PC-3 (cell line): Measurements from ENCODE around the gene CARD10. TPM values are rescaled to one million over a fixed set of nuclear protein-coding genes. Genes with fewer than 3 reads are reported as not detected.

Experiments
- ATAC-seq: fragments of 200-7000 bp; cut with Tn5 transposase; 2 replicates; pipeline ENCODE4 v1.9.1; 2020; ENCODE audit warnings: mild to moderate bottlenecking, moderate library complexity
- BruUV-seq: library from RNA; stranded (reverse); fragments of 400-500 nt; replicated peaks from 2 replicates; lab custom pipeline; 2021; lab: Mats Ljungman, UMichigan
- CTCF ChIA-PET: fragments of 300-600 bp; sonication (Branson Sonifier 250); formaldehyde crosslinking; loops from one replicate; lab custom pipeline; 2022; ENCODE audit warnings: antibody characterized with exemption; lab: Charles Lee
- POLR2A ChIA-PET: fragments of 300-600 bp; sonication (Branson Sonifier 250); formaldehyde crosslinking; loops from one replicate; lab custom pipeline; 2022; ENCODE audit warnings: antibody characterized with exemption; ENCODE audit not compliant: unreplicated experiment; lab: Charles Lee
- DNase-seq: peaks from one replicate; pipeline ENCODE4 v3.0.0-alpha.2; 2015
- H2AFZ ChIP-seq: fragments of 300-600 bp; sonication (generic); 2 replicates; pipeline ENCODE4 v1.6.0; 2016; ENCODE audit warnings: antibody characterized with exemption, low read length
- H3F3A ChIP-seq: fragments of 300-600 bp; sonication (generic); one replicate; pipeline ENCODE4 v1.6.0; 2017; ENCODE audit warnings: antibody characterized with exemption, low read length, control low read depth, mild to moderate bottlenecking; ENCODE audit not compliant: unreplicated experiment
- H3K27ac ChIP-seq: fragments of 300-600 bp; sonication (generic); 2 replicates; pipeline ENCODE4 v1.5.1; 2016; ENCODE audit warnings: mild to moderate bottlenecking, low read length
- H3K27me3 ChIP-seq: fragments of 300-600 bp; sonication (generic); 2 replicates; pipeline ENCODE4 v1.6.1; 2016; ENCODE audit warnings: low read length, mixed read lengths
- H3K36me3 ChIP-seq: fragments of 300-600 bp; sonication (generic); 2 replicates; pipeline ENCODE4 v1.6.1; 2016; ENCODE audit warnings: low read depth, mixed run types, low read length, mixed read lengths
- H3K4me1 ChIP-seq: fragments of 300-600 bp; sonication (generic); 2 replicates; pipeline ENCODE4 v1.5.1; 2016; ENCODE audit warnings: low read length; ENCODE audit not compliant: insufficient read depth
- H3K4me2 ChIP-seq: fragments of 300-600 bp; sonication (generic); 2 replicates; pipeline ENCODE4 v1.6.0; 2016; ENCODE audit warnings: low read length
- H3K4me3 ChIP-seq: fragments of 300-600 bp; sonication (generic); 2 replicates; pipeline ENCODE4 v1.5.1; 2016; ENCODE audit warnings: mild to moderate bottlenecking, low read length, mixed read lengths
- H3K79me2 ChIP-seq: fragments of 300-600 bp; sonication (generic); 2 replicates; pipeline ENCODE4 v1.6.1; 2017; ENCODE audit warnings: low read length, mixed read lengths
- H3K9ac ChIP-seq: fragments of 300-600 bp; sonication (generic); 2 replicates; pipeline ENCODE4 v1.6.0; 2016; ENCODE audit warnings: mild to moderate bottlenecking, low read length
- H3K9me2 ChIP-seq: fragments of 300-600 bp; sonication (generic); replicated peaks from 2 replicates; pipeline ENCODE4 v1.6.1; 2016; ENCODE audit warnings: mixed run types, low read length, mixed read lengths
- H3K9me3 ChIP-seq: fragments of 300-600 bp; sonication (generic); 2 replicates; pipeline ENCODE4 v1.6.1; 2016; ENCODE audit warnings: low read length, mixed read lengths
- H4K20me1 ChIP-seq: fragments of 300-600 bp; sonication (generic); 2 replicates; pipeline ENCODE4 v1.6.1; 2016; ENCODE audit warnings: low read length, mixed read lengths
- EZH2 ChIP-seq: fragments of 300-600 bp; sonication (generic); IDR thresholded peaks from one replicate; pipeline ENCODE4 v1.6.1; 2017; ENCODE audit warnings: antibody characterized with exemption, mild to moderate bottlenecking, low read length; ENCODE audit not compliant: unreplicated experiment
- EZH2phosphoT487 ChIP-seq: fragments of 300-600 bp; sonication (generic); IDR thresholded peaks from 2 replicates; pipeline ENCODE4 v1.6.1; 2018; ENCODE audit warnings: mild to moderate bottlenecking, antibody characterized with exemption, low read length, borderline replicate concordance
- intact Hi-C: fragments of 100-400 bp; cut with micrococcal nuclease; formaldehyde crosslinking; loops from 2 replicates; pipeline ENCODE4 v1.9.0; 2023
- total RNA-seq: library from RNA; depleted of rRNA; stranded (reverse); fragments of >200 nt; gene quantifications from 2 replicates; pipeline ENCODE4 v1.2.3, GENCODE V29; 2014
- TF ChIP-seq, protein P1 (sequence below): fragments of 300-600 bp; sonication (generic); conservative IDR thresholded peaks from 2 replicates; pipeline ENCODE4 v1.5.1; 2017; ENCODE audit warnings: antibody characterized with exemption, low read depth, mild to moderate bottlenecking, low read length

CARD10 gene
- total RNA-seq, 1 experiment from 2014 or later: 20.7 TPM

DNA sequence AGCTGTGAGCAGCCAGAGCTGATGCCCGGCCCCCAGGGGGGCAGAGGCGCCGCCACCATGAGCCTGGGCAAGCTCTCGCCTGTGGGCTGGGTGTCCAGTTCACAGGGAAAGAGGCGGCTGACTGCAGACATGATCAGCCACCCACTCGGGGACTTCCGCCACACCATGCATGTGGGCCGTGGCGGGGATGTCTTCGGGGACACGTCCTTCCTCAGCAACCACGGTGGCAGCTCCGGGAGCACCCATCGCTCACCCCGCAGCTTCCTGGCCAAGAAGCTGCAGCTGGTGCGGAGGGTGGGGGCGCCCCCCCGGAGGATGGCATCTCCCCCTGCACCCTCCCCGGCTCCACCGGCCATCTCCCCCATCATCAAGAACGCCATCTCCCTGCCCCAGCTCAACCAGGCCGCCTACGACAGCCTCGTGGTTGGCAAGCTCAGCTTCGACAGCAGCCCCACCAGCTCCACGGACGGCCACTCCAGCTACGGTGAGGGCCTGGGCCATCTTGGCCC is 47.2 kb upstream of the CARD10 start:
- H3F3A ChIP-seq: peaks cover 5% of the 10 kb centered on the region
- H3K9me2 ChIP-seq: no peaks in the 10 kb centered on the region
- TF ChIP-seq, protein P1, sequence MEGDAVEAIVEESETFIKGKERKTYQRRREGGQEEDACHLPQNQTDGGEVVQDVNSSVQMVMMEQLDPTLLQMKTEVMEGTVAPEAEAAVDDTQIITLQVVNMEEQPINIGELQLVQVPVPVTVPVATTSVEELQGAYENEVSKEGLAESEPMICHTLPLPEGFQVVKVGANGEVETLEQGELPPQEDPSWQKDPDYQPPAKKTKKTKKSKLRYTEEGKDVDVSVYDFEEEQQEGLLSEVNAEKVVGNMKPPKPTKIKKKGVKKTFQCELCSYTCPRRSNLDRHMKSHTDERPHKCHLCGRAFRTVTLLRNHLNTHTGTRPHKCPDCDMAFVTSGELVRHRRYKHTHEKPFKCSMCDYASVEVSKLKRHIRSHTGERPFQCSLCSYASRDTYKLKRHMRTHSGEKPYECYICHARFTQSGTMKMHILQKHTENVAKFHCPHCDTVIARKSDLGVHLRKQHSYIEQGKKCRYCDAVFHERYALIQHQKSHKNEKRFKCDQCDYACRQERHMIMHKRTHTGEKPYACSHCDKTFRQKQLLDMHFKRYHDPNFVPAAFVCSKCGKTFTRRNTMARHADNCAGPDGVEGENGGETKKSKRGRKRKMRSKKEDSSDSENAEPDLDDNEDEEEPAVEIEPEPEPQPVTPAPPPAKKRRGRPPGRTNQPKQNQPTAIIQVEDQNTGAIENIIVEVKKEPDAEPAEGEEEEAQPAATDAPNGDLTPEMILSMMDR: no peak
- no peak for TF ChIP-seq EZH2
- TF ChIP-seq EZH2phosphoT487: no peak
- H3K4me1 ChIP-seq: peaks cover 57% of the 10 kb centered on the region
- H3K27ac ChIP-seq: peak overlapping the region; percentile 53
- no peaks in the 10 kb centered on the region for H3K9me3 ChIP-seq
- peaks cover 17% of the 10 kb centered on the region for H4K20me1 ChIP-seq
- CTCF ChIA-PET: interaction anchor here (0.6 to 1.8 kb wide), 3 partner anchors 16 to 243 kb away, joined by 7 to 12 read pairs (median 9); no protein-coding TSS in a partner anchor
- H2AFZ ChIP-seq: no peak overlapping the region
- intact Hi-C loops: no loop called here
- H3K36me3 ChIP-seq: peaks cover 8% of the 10 kb centered on the region
- H3K79me2 ChIP-seq: peaks cover 53% of the 10 kb centered on the region
- ATAC-seq: no peak
- no peak for DNase-seq
- no peak overlapping the region for H3K4me3 ChIP-seq
- H3K4me2 ChIP-seq: peak overlapping the region; percentile 33; the same call in 1 of the 2 replicates
- POLR2A ChIA-PET: no interaction called here
- BruUV-seq: no TSS peak
- no peak overlapping the region for H3K9ac ChIP-seq
- H3K27me3 ChIP-seq: no peaks in the 10 kb centered on the region

DNA sequence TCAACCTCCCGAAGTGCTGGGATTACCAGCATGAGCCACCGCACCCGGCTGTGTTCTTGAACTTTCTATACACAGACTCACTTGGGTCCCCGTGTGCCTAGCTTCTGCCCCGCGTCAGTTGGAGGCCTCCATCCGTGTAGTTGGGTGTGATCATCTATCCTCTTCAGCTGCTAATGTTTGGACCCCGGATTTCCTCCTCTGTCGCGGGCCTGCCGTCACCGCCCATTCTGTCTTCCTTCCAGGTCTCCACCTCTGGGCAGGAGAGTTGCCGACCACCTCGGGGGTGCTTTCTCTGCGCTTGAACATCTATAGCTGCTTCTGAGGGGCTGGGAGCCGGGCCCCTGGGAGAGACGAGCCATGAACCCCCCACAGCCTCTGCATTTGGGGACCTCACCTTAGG is 46.6 kb upstream of the CARD10 start:
- Histone ChIP-seq H3K36me3 (peaks cover 8% of the 10 kb centered on the region), H3K9me2 (no peaks in the 10 kb centered on the region), H3K9ac (no peak overlapping the region), H3K4me3 (no peak overlapping the region), H2AFZ (no peak overlapping the region), H4K20me1 (peaks cover 17% of the 10 kb centered on the region), H3F3A (peaks cover 5% of the 10 kb centered on the region), H3K27ac (no peak overlapping the region), H3K4me1 (peaks cover 58% of the 10 kb centered on the region), H3K4me2 (no peak overlapping the region), H3K27me3 (no peaks in the 10 kb centered on the region), H3K79me2 (peaks cover 59% of the 10 kb centered on the region), H3K9me3 (no peaks in the 10 kb centered on the region)
- intact Hi-C loops: no loop called here
- TF ChIP-seq EZH2: no peak
- TF ChIP-seq, protein P1: no peak
- TF ChIP-seq EZH2phosphoT487: no peak
- BruUV-seq: no TSS peak
- ATAC-seq: no peak
- POLR2A ChIA-PET: no interaction called here
- CTCF ChIA-PET: interaction anchor here (0.6 to 1.8 kb wide), 2 partner anchors 26 to 242 kb away, joined by 9 to 12 read pairs; no protein-coding TSS in a partner anchor
- no peak for DNase-seq

DNA sequence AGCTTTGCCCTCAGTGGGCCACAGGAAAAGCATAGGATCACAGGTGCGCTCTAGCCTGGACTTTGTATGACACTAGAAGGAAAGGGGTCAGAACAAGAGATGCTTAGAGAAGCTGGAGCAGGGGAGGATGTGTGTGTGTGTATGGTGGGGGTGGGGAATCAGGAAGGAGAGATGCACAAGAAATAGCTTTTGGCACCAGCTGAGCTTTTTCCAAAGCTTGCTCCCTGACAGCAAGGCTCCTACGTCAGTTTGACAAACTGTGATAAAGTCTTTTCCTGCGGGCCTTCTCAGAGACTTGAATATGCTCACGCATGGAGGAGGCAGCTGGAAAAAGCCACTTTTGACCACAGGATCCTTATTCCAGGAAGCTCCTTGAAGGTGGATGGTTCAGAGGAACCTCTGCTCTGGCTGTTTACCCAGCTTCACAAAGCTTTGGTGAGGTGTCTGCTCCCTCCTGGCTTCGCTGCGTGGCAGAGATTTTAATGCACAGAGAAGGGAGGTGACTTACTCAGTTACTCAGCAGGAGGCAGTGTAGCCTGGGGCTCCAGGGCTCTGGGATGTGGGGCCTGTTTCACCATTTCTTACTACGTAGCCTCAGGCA is 45.0 kb upstream of the CARD10 start:
- peak overlapping the region; percentile 15; the same call in 1 of the 2 replicates for H3K9ac ChIP-seq
- DNase-seq: no peak
- intact Hi-C loops: no loop called here
- peaks cover 17% of the 10 kb centered on the region for H4K20me1 ChIP-seq
- H3F3A ChIP-seq: peaks cover 5% of the 10 kb centered on the region
- H3K27me3 ChIP-seq: no peaks in the 10 kb centered on the region
- POLR2A ChIA-PET: interaction anchor here (0.9 kb wide), 1 partner anchor 22 kb away, joined by 3 read pairs; no protein-coding TSS in a partner anchor
- no peak for ATAC-seq
- peaks cover 63% of the 10 kb centered on the region for H3K79me2 ChIP-seq
- CTCF ChIA-PET: interaction anchor here (1.0 kb wide), 1 partner anchor 22 kb away, joined by 3 read pairs; no protein-coding TSS in a partner anchor
- H3K9me2 ChIP-seq: no peaks in the 10 kb centered on the region
- peak overlapping the region; percentile 75 for H3K27ac ChIP-seq
- H3K4me3 ChIP-seq: peak overlapping the region; percentile 44; the same call in 1 of the 2 replicates
- peaks cover 50% of the 10 kb centered on the region for H3K4me1 ChIP-seq
- no peak overlapping the region for H2AFZ ChIP-seq
- H3K36me3 ChIP-seq: peaks cover 8% of the 10 kb centered on the region
- H3K9me3 ChIP-seq: no peaks in the 10 kb centered on the region
- TF ChIP-seq EZH2phosphoT487 (no peak), EZH2 (no peak)
- TF ChIP-seq, protein P1: no peak
- peak overlapping the region; percentile 99 for H3K4me2 ChIP-seq
- no TSS peak for BruUV-seq
